SK-N-SH (cell line): ENCODE results near the gene PKNOX2.

ENCODE experiments used
- EP300 ChIP-seq, 2 experiments: IDR thresholded peaks; 2 replicates each; pipeline versions ENCODE4 v1.4.0 to v1.6.1; 2012; ENCODE audit warnings: borderline replicate concordance in 1 of 2, low read depth in 1 of 2, low read length in 1 of 2
- FOXJ3 ChIP-seq: sonication (generic); formaldehyde crosslinking; IDR thresholded peaks from 2 replicates; pipeline ENCODE4 v1.5.1; 2020; ENCODE audit warnings: mild to moderate bottlenecking, missing genetic modification reagents
- POLR2AphosphoS5 ChIP-seq: IDR thresholded peaks from 2 replicates; pipeline ENCODE4 v1.6.1; 2012; ENCODE audit warnings: low read depth, low read length
- RAD21 ChIP-seq: IDR thresholded peaks from 2 replicates; pipeline ENCODE4 v1.6.1; 2012; ENCODE audit warnings: mild to moderate bottlenecking, low read length
- REST ChIP-seq: IDR thresholded peaks from 2 replicates; pipeline ENCODE4 v1.6.1; 2012; ENCODE audit warnings: mild to moderate bottlenecking, low read depth, low read length, moderate library complexity
- TAF1 ChIP-seq: IDR thresholded peaks from 2 replicates; pipeline ENCODE4 v1.6.1; 2012; ENCODE audit warnings: low read depth, mild to moderate bottlenecking, low read length, moderate library complexity, borderline replicate concordance
- USF1 ChIP-seq: IDR thresholded peaks from 2 replicates; pipeline ENCODE4 v1.4.0; 2012; ENCODE audit warnings: low read depth, borderline replicate concordance
- TF ChIP-seq, protein P1 (sequence below): IDR thresholded peaks from 2 replicates; pipeline ENCODE4 v1.4.0; 2012; ENCODE audit warnings: low read depth
- TF ChIP-seq, protein P2 (sequence below): fragments of 200-600 bp; sonication (generic); IDR thresholded peaks from 2 replicates; pipeline ENCODE4 v1.6.1; 2017; ENCODE audit warnings: antibody characterized with exemption, mild to moderate bottlenecking, moderate library complexity

DNA sequence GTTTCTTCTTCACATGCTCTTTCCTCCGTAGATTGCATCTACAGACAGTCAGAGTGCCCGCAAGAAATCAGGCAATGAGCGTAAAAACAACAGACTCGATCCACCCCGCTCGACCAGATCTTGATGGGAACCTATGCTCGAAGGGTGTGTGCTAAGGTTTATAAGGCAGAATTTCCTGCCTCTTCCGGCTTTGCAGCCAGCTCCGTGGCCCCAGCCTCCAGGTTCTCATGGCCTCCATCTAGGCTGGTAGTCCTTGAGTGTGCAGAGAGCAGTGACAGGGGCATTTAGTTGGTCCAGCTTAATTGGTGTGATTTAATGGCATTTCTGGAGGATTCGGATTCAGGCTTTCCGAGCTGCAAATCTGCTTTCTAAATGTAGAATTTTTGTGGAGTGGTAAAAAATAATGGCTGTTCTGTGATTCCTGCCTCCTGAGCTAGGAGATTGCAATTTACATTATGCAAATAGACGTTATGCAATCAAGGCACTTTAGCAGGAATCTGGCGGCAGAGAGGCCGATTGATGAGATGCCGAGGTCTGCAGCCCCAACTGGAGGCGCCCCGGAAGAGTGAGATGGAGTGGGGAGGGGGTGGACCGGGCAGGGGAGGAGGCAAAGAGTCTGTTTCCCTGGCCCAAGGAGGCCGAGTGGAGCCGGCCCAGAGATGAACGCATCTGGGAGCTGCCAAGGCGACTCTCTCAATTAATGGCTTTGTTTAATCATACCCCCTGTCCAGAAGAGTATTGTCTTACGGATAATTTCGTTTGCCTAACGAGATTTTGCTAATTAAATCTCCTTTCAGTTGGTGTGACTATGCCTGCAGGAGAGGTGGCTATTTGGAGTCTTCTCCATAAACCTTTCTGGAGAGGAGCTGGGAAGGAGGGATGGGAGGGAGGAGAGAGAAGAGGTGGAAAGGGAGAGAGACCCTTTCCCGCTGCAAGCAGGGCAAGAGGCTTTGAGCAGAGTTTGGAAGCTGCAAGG, 75.3 kb downstream of the PKNOX2 start:
- TF ChIP-seq, protein P1, sequence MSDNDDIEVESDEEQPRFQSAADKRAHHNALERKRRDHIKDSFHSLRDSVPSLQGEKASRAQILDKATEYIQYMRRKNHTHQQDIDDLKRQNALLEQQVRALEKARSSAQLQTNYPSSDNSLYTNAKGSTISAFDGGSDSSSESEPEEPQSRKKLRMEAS = no peak
- no peak for TF ChIP-seq POLR2AphosphoS5
- TF ChIP-seq, protein P2, sequence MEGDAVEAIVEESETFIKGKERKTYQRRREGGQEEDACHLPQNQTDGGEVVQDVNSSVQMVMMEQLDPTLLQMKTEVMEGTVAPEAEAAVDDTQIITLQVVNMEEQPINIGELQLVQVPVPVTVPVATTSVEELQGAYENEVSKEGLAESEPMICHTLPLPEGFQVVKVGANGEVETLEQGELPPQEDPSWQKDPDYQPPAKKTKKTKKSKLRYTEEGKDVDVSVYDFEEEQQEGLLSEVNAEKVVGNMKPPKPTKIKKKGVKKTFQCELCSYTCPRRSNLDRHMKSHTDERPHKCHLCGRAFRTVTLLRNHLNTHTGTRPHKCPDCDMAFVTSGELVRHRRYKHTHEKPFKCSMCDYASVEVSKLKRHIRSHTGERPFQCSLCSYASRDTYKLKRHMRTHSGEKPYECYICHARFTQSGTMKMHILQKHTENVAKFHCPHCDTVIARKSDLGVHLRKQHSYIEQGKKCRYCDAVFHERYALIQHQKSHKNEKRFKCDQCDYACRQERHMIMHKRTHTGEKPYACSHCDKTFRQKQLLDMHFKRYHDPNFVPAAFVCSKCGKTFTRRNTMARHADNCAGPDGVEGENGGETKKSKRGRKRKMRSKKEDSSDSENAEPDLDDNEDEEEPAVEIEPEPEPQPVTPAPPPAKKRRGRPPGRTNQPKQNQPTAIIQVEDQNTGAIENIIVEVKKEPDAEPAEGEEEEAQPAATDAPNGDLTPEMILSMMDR = no peak
- TF ChIP-seq FOXJ3 (CRISPR knock-in tag) = no peak
- TF ChIP-seq REST = no peak
- TF ChIP-seq RAD21 = no peak
- TF ChIP-seq USF1 = no peak
- no peak for TF ChIP-seq TAF1
- TF ChIP-seq EP300 (IDR thresholded peaks at IDR 0.05; ENCODE audit: borderline replicate concordance in 1 of 2, low read depth in 1 of 2, low read length in 1 of 2) = no peak
